HL-60 (cell line): ENCODE data around the gene SMOC2.

Source experiments
- DNase-seq, 2 experiments: peaks; one replicate each; pipeline ENCODE4 v3.0.0-alpha.2; 2010 to 2020; ENCODE audit warnings: low read depth in 1 of 2, low spot score in 1 of 2
- H3K27ac ChIP-seq: fragments of 250-450 bp; sonication (Bioruptor Pico); replicated peaks from 2 replicates; pipeline ENCODE4 v1.5.1; 2020; ENCODE audit warnings: mild to moderate bottlenecking, moderate library complexity
- H3K27me3 ChIP-seq: fragments of 250-450 bp; sonication (Bioruptor Pico); 2 replicates; pipeline ENCODE4 v1.5.1; 2021; ENCODE audit warnings: mild to moderate bottlenecking, moderate library complexity; ENCODE audit not compliant: insufficient read depth, poor library complexity, severe bottlenecking
- H3K4me3 ChIP-seq: replicated peaks from 2 replicates; pipeline ENCODE4 v1.5.1; 2011; ENCODE audit warnings: mild to moderate bottlenecking, control low read depth, low read length; ENCODE audit not compliant: insufficient read depth
- GABPA ChIP-seq: IDR thresholded peaks from 2 replicates; pipeline ENCODE4 v1.6.1; 2012; ENCODE audit warnings: low read depth
- POLR2AphosphoS5 ChIP-seq: IDR thresholded peaks from 2 replicates; pipeline ENCODE4 v1.6.1; 2012; ENCODE audit warnings: low read depth
- SPI1 ChIP-seq: IDR thresholded peaks from 2 replicates; pipeline ENCODE4 v1.6.1; 2012; ENCODE audit warnings: low read depth, mild to moderate bottlenecking, borderline replicate concordance
- TF ChIP-seq, protein P1 (sequence below): IDR thresholded peaks from 2 replicates; pipeline ENCODE4 v1.6.1; 2012; ENCODE audit warnings: low read depth; ENCODE audit not compliant: insufficient replicate concordance
- TF ChIP-seq, protein P2 (sequence below): IDR thresholded peaks from one replicate; pipeline ENCODE4 v1.5.1; 2011; ENCODE audit warnings: low read length, control low read depth, inconsistent platforms; ENCODE audit not compliant: insufficient read depth

Gene SMOC2

GRCh38 chr6:168441434-168442391, 729 bp downstream of the SMOC2 start:
- no peak overlapping the region for H3K4me3 ChIP-seq
- H3K27me3 ChIP-seq: peaks cover 17% of the 10 kb centered on the region
- no peak for DNase-seq

GRCh38 chr6:168442646-168443045, 1.7 kb downstream of the SMOC2 start:
- Histone ChIP-seq H3K27me3 (peaks cover 17% of the 10 kb centered on the region), H3K27ac (no peak overlapping the region), H3K4me3 (no peak overlapping the region)
- DNase-seq: no peak
- no peak for TF ChIP-seq GABPA
- TF ChIP-seq, protein P1, sequence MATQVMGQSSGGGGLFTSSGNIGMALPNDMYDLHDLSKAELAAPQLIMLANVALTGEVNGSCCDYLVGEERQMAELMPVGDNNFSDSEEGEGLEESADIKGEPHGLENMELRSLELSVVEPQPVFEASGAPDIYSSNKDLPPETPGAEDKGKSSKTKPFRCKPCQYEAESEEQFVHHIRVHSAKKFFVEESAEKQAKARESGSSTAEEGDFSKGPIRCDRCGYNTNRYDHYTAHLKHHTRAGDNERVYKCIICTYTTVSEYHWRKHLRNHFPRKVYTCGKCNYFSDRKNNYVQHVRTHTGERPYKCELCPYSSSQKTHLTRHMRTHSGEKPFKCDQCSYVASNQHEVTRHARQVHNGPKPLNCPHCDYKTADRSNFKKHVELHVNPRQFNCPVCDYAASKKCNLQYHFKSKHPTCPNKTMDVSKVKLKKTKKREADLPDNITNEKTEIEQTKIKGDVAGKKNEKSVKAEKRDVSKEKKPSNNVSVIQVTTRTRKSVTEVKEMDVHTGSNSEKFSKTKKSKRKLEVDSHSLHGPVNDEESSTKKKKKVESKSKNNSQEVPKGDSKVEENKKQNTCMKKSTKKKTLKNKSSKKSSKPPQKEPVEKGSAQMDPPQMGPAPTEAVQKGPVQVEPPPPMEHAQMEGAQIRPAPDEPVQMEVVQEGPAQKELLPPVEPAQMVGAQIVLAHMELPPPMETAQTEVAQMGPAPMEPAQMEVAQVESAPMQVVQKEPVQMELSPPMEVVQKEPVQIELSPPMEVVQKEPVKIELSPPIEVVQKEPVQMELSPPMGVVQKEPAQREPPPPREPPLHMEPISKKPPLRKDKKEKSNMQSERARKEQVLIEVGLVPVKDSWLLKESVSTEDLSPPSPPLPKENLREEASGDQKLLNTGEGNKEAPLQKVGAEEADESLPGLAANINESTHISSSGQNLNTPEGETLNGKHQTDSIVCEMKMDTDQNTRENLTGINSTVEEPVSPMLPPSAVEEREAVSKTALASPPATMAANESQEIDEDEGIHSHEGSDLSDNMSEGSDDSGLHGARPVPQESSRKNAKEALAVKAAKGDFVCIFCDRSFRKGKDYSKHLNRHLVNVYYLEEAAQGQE: no peak
- TF ChIP-seq, protein P2, sequence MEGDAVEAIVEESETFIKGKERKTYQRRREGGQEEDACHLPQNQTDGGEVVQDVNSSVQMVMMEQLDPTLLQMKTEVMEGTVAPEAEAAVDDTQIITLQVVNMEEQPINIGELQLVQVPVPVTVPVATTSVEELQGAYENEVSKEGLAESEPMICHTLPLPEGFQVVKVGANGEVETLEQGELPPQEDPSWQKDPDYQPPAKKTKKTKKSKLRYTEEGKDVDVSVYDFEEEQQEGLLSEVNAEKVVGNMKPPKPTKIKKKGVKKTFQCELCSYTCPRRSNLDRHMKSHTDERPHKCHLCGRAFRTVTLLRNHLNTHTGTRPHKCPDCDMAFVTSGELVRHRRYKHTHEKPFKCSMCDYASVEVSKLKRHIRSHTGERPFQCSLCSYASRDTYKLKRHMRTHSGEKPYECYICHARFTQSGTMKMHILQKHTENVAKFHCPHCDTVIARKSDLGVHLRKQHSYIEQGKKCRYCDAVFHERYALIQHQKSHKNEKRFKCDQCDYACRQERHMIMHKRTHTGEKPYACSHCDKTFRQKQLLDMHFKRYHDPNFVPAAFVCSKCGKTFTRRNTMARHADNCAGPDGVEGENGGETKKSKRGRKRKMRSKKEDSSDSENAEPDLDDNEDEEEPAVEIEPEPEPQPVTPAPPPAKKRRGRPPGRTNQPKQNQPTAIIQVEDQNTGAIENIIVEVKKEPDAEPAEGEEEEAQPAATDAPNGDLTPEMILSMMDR: no peak
- TF ChIP-seq SPI1: no peak
- no peak for TF ChIP-seq POLR2AphosphoS5

More at GRCh38 chr6:168441434-168442391, 729 bp downstream of the SMOC2 start:
- TF ChIP-seq SPI1 (no peak), POLR2AphosphoS5 (no peak), GABPA (no peak)
- TF ChIP-seq, protein P1: no peak
- TF ChIP-seq, protein P2: no peak
- no peak overlapping the region for H3K27ac ChIP-seq

GRCh38 chr6:168447282-168447681, 6.3 kb downstream of the SMOC2 start:
- TF ChIP-seq GABPA (no peak), SPI1 (no peak), POLR2AphosphoS5 (no peak)
- TF ChIP-seq, protein P1: no peak
- TF ChIP-seq, protein P2: no peak
- Histone ChIP-seq H3K27me3 (peaks cover 7% of the 10 kb centered on the region), H3K27ac (no peak overlapping the region), H3K4me3 (no peak overlapping the region)
- no peak for DNase-seq
